ENCODE measurements around the gene ID1. TPM values are rescaled to one million over a fixed set of nuclear protein-coding genes. Genes with fewer than 3 reads are reported as not detected.

The ID1 gene
- total and polyA plus RNA-seq, 2 of the 13 experiments (the other 11 are each of a cell fraction or from before 2014, with no cell fraction given), result 320 to 419 TPM

DNA sequence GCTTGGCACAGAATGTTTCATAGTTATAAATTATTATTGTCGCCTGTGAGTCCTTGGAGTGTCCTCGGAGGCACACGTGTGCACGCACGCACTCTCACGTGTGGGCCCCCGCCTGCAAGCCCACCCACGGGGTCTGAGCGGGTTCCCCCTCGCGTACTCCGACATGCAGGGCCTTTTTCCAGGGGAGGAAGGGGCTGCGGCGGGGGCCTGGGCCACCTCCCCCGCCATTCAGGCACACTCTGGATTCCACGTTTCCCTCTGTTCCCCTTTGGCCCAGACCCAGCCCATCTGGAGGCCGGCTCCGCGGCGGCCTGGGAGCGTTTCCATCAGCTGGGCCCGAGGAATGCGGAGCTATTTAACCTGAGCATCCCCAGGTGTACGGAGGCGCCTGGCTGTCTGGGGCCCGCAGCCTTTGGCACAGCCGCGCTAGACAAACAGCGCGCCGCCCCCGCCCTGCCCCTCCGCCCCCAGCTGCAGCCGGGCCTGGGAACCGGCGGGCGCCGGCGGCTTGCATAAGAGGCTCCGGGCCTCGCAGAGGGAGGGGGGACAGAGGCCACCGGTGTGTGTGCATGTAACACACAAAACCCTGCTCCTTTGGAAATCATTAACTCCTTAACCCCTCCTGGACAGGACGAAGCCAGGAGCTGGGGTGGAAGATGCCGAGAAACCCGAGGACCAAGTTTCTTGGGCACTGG, 3.3 kb downstream of the ID1 start (continued):
- peak; percentile 99 for TF ChIP-seq FIP1L1 (IDR thresholded peaks at IDR 0.05; ENCODE audit: borderline replicate concordance, insufficient read depth, low read depth, low read length)
- TF ChIP-seq, protein P1, sequence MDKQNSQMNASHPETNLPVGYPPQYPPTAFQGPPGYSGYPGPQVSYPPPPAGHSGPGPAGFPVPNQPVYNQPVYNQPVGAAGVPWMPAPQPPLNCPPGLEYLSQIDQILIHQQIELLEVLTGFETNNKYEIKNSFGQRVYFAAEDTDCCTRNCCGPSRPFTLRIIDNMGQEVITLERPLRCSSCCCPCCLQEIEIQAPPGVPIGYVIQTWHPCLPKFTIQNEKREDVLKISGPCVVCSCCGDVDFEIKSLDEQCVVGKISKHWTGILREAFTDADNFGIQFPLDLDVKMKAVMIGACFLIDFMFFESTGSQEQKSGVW (CRISPR knock-in tag; IDR thresholded peaks at IDR 0.05; ENCODE audit: borderline replicate concordance), result no peak
- no peak for TF ChIP-seq ZFAT (CRISPR knock-in tag; conservative IDR thresholded peaks at IDR 0.05)
- peak; percentile 93 for TF ChIP-seq FOXC1 (CRISPR knock-in tag; IDR thresholded peaks at IDR 0.05; ENCODE audit: borderline replicate concordance)
- TF ChIP-seq ZNF563 (CRISPR knock-in tag; IDR thresholded peaks at IDR 0.05), result peak; percentile 99
- TF ChIP-seq, protein P2, sequence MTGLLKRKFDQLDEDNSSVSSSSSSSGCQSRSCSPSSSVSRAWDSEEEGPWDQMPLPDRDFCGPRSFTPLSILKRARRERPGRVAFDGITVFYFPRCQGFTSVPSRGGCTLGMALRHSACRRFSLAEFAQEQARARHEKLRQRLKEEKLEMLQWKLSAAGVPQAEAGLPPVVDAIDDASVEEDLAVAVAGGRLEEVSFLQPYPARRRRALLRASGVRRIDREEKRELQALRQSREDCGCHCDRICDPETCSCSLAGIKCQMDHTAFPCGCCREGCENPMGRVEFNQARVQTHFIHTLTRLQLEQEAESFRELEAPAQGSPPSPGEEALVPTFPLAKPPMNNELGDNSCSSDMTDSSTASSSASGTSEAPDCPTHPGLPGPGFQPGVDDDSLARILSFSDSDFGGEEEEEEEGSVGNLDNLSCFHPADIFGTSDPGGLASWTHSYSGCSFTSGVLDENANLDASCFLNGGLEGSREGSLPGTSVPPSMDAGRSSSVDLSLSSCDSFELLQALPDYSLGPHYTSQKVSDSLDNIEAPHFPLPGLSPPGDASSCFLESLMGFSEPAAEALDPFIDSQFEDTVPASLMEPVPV (CRISPR knock-in tag; IDR thresholded peaks at IDR 0.05), result peak; percentile 100
- TF ChIP-seq ZNF225 (CRISPR knock-in tag; IDR thresholded peaks at IDR 0.05), result peak; percentile 59; the same call in 1 of the 2 replicates
- TF ChIP-seq, protein P3, sequence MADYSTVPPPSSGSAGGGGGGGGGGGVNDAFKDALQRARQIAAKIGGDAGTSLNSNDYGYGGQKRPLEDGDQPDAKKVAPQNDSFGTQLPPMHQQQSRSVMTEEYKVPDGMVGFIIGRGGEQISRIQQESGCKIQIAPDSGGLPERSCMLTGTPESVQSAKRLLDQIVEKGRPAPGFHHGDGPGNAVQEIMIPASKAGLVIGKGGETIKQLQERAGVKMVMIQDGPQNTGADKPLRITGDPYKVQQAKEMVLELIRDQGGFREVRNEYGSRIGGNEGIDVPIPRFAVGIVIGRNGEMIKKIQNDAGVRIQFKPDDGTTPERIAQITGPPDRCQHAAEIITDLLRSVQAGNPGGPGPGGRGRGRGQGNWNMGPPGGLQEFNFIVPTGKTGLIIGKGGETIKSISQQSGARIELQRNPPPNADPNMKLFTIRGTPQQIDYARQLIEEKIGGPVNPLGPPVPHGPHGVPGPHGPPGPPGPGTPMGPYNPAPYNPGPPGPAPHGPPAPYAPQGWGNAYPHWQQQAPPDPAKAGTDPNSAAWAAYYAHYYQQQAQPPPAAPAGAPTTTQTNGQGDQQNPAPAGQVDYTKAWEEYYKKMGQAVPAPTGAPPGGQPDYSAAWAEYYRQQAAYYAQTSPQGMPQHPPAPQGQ (CRISPR knock-in tag; IDR thresholded peaks at IDR 0.05; ENCODE audit: borderline replicate concordance), result peak; percentile 99; the same call in 1 of the 2 replicates
- peak; percentile 95 for TF ChIP-seq RFXANK (CRISPR knock-in tag; IDR thresholded peaks at IDR 0.05)
- peak; percentile 99 for TF ChIP-seq GTF3A (CRISPR knock-in tag; conservative IDR thresholded peaks at IDR 0.05)
- TF ChIP-seq, protein P4, sequence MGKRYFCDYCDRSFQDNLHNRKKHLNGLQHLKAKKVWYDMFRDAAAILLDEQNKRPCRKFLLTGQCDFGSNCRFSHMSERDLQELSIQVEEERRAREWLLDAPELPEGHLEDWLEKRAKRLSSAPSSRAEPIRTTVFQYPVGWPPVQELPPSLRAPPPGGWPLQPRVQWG (CRISPR knock-in tag; IDR thresholded peaks at IDR 0.05; ENCODE audit: borderline replicate concordance, low read depth), result no peak
- TF ChIP-seq ZNF547 (CRISPR knock-in tag; IDR thresholded peaks at IDR 0.05), result peak; percentile 99
- peak; percentile 97 for TF ChIP-seq KDM4B (CRISPR knock-in tag; IDR thresholded peaks at IDR 0.05)
- TF ChIP-seq ZNF75D (CRISPR knock-in tag; IDR thresholded peaks at IDR 0.05; ENCODE audit: borderline replicate concordance), result peak; percentile 83; the same call in 1 of the 2 replicates
- peak; percentile 95; the same call in 1 of the 2 replicates for TF ChIP-seq SMAD3 (CRISPR knock-in tag; IDR thresholded peaks at IDR 0.05)
- TF ChIP-seq, protein P5, sequence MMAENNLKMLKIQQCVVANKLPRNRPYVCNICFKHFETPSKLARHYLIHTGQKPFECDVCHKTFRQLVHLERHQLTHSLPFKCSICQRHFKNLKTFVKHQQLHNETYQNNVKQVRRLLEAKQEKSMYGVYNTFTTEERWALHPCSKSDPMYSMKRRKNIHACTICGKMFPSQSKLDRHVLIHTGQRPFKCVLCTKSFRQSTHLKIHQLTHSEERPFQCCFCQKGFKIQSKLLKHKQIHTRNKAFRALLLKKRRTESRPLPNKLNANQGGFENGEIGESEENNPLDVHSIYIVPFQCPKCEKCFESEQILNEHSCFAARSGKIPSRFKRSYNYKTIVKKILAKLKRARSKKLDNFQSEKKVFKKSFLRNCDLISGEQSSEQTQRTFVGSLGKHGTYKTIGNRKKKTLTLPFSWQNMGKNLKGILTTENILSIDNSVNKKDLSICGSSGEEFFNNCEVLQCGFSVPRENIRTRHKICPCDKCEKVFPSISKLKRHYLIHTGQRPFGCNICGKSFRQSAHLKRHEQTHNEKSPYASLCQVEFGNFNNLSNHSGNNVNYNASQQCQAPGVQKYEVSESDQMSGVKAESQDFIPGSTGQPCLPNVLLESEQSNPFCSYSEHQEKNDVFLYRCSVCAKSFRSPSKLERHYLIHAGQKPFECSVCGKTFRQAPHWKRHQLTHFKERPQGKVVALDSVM (CRISPR knock-in tag; IDR thresholded peaks at IDR 0.05), result peak; percentile 96
- TF ChIP-seq RBAK (CRISPR knock-in tag; IDR thresholded peaks at IDR 0.05), result peak; percentile 52; the same call in 1 of the 2 replicates
- peak; percentile 60 for TF ChIP-seq NFYB (CRISPR knock-in tag; IDR thresholded peaks at IDR 0.05)
- TF ChIP-seq ZNF598 (CRISPR knock-in tag; IDR thresholded peaks at IDR 0.05; ENCODE audit: borderline replicate concordance), result peak; percentile 100
- no peak for TF ChIP-seq ATF7 (IDR thresholded peaks at IDR 0.05)
- peak; percentile 99 for TF ChIP-seq ATF7 (CRISPR knock-in tag; IDR thresholded peaks at IDR 0.05)
- TF ChIP-seq MTF2 (CRISPR knock-in tag; IDR thresholded peaks at IDR 0.05; ENCODE audit: borderline replicate concordance), result no peak

Data from HepG2 (cell line).